ENCODE data around the gene ADGRV1.

DNA sequence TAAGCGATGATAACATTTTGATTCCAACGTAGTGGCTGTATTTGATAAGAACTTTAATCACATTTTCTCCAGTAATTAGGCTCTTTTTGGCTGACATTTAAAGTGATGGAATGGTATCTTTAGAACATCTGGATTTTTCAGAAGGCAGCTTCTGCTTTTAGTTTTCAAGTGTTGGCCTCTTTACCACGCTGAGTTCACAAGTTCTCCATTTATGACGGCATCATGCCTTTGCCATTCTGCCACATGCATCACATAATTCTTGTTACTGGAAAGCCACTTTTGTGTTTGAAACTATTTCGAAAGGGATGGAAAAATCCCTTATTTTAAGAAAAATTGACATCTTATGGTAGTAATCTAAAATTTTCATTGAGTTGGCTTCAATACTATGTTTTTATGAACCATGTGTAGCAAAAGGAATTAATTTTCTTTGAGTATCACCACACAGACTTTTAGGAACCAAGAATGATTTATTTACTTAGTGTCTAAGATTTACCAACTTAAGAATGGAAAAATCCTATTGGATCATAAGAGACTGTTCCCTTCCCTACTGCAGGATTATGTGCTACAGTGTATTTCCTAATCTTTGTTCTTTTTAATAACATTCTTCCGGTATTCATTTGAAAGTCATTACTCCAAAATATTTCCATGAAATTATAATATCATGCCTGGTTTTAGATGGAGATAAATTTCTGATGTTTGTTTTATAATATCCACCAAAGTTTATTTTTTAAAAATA is 344.2 kb downstream of the ADGRV1 start:
- TF ChIP-seq, protein P1, sequence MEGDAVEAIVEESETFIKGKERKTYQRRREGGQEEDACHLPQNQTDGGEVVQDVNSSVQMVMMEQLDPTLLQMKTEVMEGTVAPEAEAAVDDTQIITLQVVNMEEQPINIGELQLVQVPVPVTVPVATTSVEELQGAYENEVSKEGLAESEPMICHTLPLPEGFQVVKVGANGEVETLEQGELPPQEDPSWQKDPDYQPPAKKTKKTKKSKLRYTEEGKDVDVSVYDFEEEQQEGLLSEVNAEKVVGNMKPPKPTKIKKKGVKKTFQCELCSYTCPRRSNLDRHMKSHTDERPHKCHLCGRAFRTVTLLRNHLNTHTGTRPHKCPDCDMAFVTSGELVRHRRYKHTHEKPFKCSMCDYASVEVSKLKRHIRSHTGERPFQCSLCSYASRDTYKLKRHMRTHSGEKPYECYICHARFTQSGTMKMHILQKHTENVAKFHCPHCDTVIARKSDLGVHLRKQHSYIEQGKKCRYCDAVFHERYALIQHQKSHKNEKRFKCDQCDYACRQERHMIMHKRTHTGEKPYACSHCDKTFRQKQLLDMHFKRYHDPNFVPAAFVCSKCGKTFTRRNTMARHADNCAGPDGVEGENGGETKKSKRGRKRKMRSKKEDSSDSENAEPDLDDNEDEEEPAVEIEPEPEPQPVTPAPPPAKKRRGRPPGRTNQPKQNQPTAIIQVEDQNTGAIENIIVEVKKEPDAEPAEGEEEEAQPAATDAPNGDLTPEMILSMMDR (IDR thresholded peaks at IDR 0.05; ENCODE audit: insufficient read depth, low read length, poor library complexity, severe bottlenecking) = no peak
- TF ChIP-seq EZH2phosphoT487 (conservative IDR thresholded peaks at IDR 0.05; ENCODE audit: low read length) = no peak

Data from SU-DHL-6 (cell line).